Stomach (tissue), 9 donors: ENCODE measurements around the gene SNX33. TPM values are rescaled to one million over a fixed set of nuclear protein-coding genes. Genes with fewer than 3 reads are reported as not detected.
A peak's percentile ranks its signal among the peaks of the same experiment; 100 is the strongest.

Experiments
- DNase-seq, 2 donors: peaks; one replicate each; pipeline versions ENCODE4 v3.0.0 to v3.0.0-alpha.2; 2013 to 2019
- H3K27ac ChIP-seq, 5 donors: fragments of 200-600 bp in 4 of 5; sonication (generic) in 4 of 5; one replicate each; pipeline ENCODE4 v1.5.1; 2013 to 2019; ENCODE audit warnings: mild to moderate bottlenecking in 1 of 5, moderate library complexity in 1 of 5
- H3K27me3 ChIP-seq, 3 donors: fragments of 200-600 bp; sonication (generic); one replicate each; pipeline ENCODE4 v1.5.1; 2017 to 2019; ENCODE audit warnings: mixed run types in 1 of 3
- H3K36me3 ChIP-seq, 4 donors: fragments of 200-600 bp; sonication (generic); 1 replicate in 3 of 4; 2 replicates in 1 of 4; pipeline ENCODE4 v1.5.1; 2016 to 2019
- H3K4me1 ChIP-seq, 4 donors: fragments of 200-600 bp; sonication (generic); one replicate each; pipeline ENCODE4 v1.5.1; 2016 to 2019
- H3K4me3 ChIP-seq, 4 donors: fragments of 200-600 bp; sonication (generic) in 3 of 4; one replicate each; pipeline ENCODE4 v1.5.1; 2016 to 2019; ENCODE audit warnings: mild to moderate bottlenecking in 1 of 4
- H3K9me3 ChIP-seq, 4 donors: fragments of 200-600 bp; sonication (generic); one replicate each; pipeline ENCODE4 v1.5.1; 2016 to 2019
- EP300 ChIP-seq: sonication (generic); formaldehyde crosslinking; IDR thresholded peaks from one replicate; pipeline ENCODE4 v1.6.1; 2017; ENCODE audit warnings: antibody characterized with exemption
- POLR2A ChIP-seq, 4 donors: fragments of 450-650 bp; IDR thresholded peaks; one replicate each; pipeline ENCODE4 v1.6.1; 2016; ENCODE audit warnings: antibody characterized with exemption in 4 of 4, control low read depth in 2 of 4, mild to moderate bottlenecking in 1 of 4, moderate library complexity in 1 of 4
- POLR2AphosphoS5 ChIP-seq, 3 donors: sonication (generic); formaldehyde crosslinking; IDR thresholded peaks; one replicate each; pipeline ENCODE4 v1.6.1; 2016; ENCODE audit warnings: antibody characterized with exemption in 3 of 3
- WGBS, 5 donors: extraction: QIAGEN DNeasy Blood & Tissue Kit in 3 of 5; methylation state at CpG; one replicate each; pipeline versions ENCODE4 v1.1.5 to v1.1.7; 2013 to 2018; 5-methylcytosine and 5-hydroxymethylcytosine counted together
- intact Hi-C: fragments of 100-400 bp; cut with DNase I; formaldehyde crosslinking; loops from one replicate; pipeline ENCODE4 v1.15.1; 2023; ENCODE audit warnings: low total_unique reads
- polyA plus RNA-seq, 3 donors: library from polyadenylated mRNA; stranded (reverse); fragments of 200-250 nt; gene quantifications; one replicate each; pipeline ENCODE4 v1.2.3, GENCODE V29; 2013
- total RNA-seq, 5 donors: library from RNA; depleted of rRNA; stranded (reverse); fragments of >200 nt; gene quantifications; one replicate each; pipeline versions ENCODE4 v1.1.0 to v1.2.3, GENCODE V29; 2014 to 2016
- TF ChIP-seq, protein P1 (sequence below), 7 experiments: fragments of 450-650 bp in 4 of 7; fragments of 200-600 bp in 3 of 7; sonication (generic) in 3 of 7; IDR thresholded peaks; one replicate each; pipeline ENCODE4 v1.5.1; 2016 to 2019; ENCODE audit warnings: antibody characterized with exemption in 7 of 7, control low read depth in 2 of 7, mild to moderate bottlenecking in 1 of 7
- donor health status: healthy with polysubstance abuse.
- donor health status: Bipolar disorder and iron deficiency.
- donor health status: healthy.

SNX33 gene
- total and polyA plus RNA-seq, 8 donors = 11.0 to 36.8 (median 16.1) TPM

DNA sequence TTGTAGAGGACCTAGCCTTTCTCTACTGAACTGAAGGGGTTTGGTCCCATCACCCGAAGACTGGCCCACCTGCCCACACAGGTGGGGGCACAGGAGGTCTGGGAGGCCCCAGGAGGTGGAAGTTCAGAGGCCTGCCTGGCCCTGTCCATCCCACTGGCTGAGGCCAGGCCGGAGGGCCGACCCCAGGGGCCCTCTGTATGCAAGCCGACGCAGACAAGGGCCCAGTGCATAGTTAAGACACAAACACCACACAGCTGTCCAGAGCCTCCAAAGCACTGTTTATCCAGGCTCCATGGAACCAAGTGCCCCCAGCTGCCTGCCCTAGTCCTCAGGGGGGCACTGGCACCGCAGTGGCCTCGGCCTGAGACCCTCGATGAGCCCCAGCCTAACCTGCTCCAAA is 26.7 kb downstream of the SNX33 start:
- no peak for DNase-seq
- peak overlapping the region in 3 of 5 donors; percentile 79 to 86 (median 82) for H3K27ac ChIP-seq

GRCh38 chr15:75675579-75676404 is 28.1 kb downstream of the SNX33 start:
- Histone ChIP-seq H3K4me1 (peaks cover 20 to 47% (median 30%) of the 10 kb centered on the region in 4 donors), H3K9me3 (no peaks in the 10 kb centered on the region), H3K27me3 (no peaks in the 10 kb centered on the region), H3K4me3 (no peak overlapping the region), H3K27ac (peak overlapping the region in 1 of 5 donors; percentile 86), H3K36me3 (peaks cover 0 to 46% (median 25%) of the 10 kb centered on the region in 4 donors)
- no peak for TF ChIP-seq EP300
- no peak for TF ChIP-seq POLR2AphosphoS5 (IDR thresholded peaks at IDR 0.05)
- TF ChIP-seq POLR2A (IDR thresholded peaks at IDR 0.05) = no peak
- TF ChIP-seq, protein P1, sequence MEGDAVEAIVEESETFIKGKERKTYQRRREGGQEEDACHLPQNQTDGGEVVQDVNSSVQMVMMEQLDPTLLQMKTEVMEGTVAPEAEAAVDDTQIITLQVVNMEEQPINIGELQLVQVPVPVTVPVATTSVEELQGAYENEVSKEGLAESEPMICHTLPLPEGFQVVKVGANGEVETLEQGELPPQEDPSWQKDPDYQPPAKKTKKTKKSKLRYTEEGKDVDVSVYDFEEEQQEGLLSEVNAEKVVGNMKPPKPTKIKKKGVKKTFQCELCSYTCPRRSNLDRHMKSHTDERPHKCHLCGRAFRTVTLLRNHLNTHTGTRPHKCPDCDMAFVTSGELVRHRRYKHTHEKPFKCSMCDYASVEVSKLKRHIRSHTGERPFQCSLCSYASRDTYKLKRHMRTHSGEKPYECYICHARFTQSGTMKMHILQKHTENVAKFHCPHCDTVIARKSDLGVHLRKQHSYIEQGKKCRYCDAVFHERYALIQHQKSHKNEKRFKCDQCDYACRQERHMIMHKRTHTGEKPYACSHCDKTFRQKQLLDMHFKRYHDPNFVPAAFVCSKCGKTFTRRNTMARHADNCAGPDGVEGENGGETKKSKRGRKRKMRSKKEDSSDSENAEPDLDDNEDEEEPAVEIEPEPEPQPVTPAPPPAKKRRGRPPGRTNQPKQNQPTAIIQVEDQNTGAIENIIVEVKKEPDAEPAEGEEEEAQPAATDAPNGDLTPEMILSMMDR (IDR thresholded peaks at IDR 0.05) = no peak
- intact Hi-C loops = no loop called here
- no peak for DNase-seq
- WGBS, 5 donors = 82 to 92% (median 90%) methylated on average over 14 to 41 of the region's 41 CpGs

More for the DNA sequence above, 26.7 kb downstream of the SNX33 start:
- no peaks in the 10 kb centered on the region for H3K27me3 ChIP-seq
- WGBS, 5 donors = 84 to 91% (median 85%) methylated on average over 6 to 8 of the region's 8 CpGs
- TF ChIP-seq EP300 (no peak), POLR2A (IDR thresholded peaks at IDR 0.05) (no peak), POLR2AphosphoS5 (IDR thresholded peaks at IDR 0.05) (no peak)
- TF ChIP-seq, protein P1 (IDR thresholded peaks at IDR 0.05) = no peak
- H3K9me3 ChIP-seq = no peaks in the 10 kb centered on the region
- intact Hi-C loops = no loop called here
- H3K4me3 ChIP-seq = no peak overlapping the region
- H3K36me3 ChIP-seq = peaks cover 0 to 40% (median 21%) of the 10 kb centered on the region in 4 donors
- peaks cover 20 to 50% (median 32%) of the 10 kb centered on the region in 4 donors for H3K4me1 ChIP-seq

DNA sequence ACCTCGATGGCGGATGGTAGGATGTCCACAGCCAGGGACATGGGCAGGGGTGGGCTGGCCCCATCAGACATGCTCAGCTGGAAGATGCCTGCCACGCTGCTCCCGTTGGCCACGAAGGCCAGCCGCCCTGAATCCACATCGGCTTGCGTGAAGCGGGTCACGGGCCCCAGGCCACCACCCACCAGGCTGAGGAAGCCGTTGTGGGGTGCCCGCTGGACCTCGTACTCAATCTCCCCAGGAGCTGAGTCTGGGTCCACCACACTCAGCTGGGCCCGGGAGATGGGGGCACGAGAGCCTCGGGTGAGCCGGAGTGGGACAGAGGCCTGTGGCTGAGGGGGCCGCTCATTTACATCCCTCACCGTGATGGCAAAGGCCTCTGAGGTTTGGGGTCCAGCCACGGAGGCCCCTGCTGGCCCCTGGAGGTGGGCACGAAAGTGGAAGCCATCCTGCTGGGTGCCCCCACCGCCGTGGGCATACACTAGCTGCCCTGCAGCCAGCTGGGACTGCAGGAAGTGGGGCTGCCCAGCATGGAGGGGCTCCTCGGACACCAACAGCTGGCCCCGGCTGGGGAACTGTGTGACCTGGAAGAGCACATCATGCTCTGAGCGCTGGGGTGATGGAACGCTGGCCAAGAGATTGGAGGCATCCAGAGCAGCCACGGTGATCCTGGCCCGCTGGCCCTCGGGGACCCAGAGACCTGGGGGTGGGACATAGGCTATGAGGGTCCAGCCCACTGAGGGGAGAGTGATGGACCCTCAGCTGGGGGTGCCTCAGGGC is 29.2 kb downstream of the SNX33 start:
- Histone ChIP-seq H3K27me3 (no peaks in the 10 kb centered on the region), H3K36me3 (peaks cover 0 to 57% (median 29%) of the 10 kb centered on the region in 4 donors), H3K4me1 (peaks cover 20 to 41% (median 29%) of the 10 kb centered on the region in 4 donors), H3K27ac (peak overlapping the region in 1 of 5 donors; percentile 18), H3K9me3 (no peaks in the 10 kb centered on the region), H3K4me3 (no peak overlapping the region)
- TF ChIP-seq POLR2AphosphoS5 (IDR thresholded peaks at IDR 0.05) (no peak), EP300 (no peak), POLR2A (IDR thresholded peaks at IDR 0.05) (no peak)
- TF ChIP-seq, protein P1 (IDR thresholded peaks at IDR 0.05) = no peak
- WGBS, 5 donors = 85 to 90% (median 89%) methylated on average over 21 to 30 of the region's 30 CpGs
- intact Hi-C loops = no loop called here
- DNase-seq = no peak
